ENCODE data around the gene C16orf95.

DNA sequence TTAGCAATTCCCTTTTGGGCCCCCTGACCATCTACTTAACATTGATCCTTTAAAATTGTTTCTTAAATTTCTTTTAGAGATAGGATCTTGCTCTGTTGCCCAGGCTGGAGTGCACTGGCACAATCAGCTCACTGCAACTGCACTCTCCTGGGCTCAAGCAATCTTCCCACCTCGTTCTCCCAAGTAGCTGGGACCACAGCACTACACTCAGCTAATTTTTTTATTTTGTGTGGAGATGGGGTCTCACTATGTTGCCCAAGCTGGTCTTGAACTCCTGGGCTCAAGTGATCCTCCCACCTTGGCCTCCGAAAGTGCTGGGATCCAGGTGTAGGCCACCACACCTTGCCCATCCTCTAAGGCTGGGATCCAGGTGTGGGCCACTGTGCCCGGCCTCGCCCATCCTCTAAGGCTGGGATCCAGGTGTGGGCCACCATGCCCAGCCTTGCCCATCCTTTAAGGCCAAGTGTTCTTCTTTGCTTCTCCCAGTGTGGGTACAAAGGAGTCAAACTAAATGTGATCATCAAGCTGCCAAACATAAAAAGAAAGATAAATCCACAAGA is 13.2 kb downstream of the C16orf95 start:
- TF ChIP-seq, protein P1, sequence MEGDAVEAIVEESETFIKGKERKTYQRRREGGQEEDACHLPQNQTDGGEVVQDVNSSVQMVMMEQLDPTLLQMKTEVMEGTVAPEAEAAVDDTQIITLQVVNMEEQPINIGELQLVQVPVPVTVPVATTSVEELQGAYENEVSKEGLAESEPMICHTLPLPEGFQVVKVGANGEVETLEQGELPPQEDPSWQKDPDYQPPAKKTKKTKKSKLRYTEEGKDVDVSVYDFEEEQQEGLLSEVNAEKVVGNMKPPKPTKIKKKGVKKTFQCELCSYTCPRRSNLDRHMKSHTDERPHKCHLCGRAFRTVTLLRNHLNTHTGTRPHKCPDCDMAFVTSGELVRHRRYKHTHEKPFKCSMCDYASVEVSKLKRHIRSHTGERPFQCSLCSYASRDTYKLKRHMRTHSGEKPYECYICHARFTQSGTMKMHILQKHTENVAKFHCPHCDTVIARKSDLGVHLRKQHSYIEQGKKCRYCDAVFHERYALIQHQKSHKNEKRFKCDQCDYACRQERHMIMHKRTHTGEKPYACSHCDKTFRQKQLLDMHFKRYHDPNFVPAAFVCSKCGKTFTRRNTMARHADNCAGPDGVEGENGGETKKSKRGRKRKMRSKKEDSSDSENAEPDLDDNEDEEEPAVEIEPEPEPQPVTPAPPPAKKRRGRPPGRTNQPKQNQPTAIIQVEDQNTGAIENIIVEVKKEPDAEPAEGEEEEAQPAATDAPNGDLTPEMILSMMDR (IDR thresholded peaks at IDR 0.05; ENCODE audit: low read depth, low read length, missing input control), result no peak
- TF ChIP-seq JUND (IDR thresholded peaks at IDR 0.05), result no peak
- no peak for TF ChIP-seq TAF1 (conservative IDR thresholded peaks at IDR 0.05)

Data from liver (tissue), 3 donors.